Measurements from ENCODE around the gene DIP2B.

- TF ChIP-seq MAX (IDR thresholded peaks at IDR 0.05; ENCODE audit: low read depth, low read length): no peak
- TF ChIP-seq, protein P1, sequence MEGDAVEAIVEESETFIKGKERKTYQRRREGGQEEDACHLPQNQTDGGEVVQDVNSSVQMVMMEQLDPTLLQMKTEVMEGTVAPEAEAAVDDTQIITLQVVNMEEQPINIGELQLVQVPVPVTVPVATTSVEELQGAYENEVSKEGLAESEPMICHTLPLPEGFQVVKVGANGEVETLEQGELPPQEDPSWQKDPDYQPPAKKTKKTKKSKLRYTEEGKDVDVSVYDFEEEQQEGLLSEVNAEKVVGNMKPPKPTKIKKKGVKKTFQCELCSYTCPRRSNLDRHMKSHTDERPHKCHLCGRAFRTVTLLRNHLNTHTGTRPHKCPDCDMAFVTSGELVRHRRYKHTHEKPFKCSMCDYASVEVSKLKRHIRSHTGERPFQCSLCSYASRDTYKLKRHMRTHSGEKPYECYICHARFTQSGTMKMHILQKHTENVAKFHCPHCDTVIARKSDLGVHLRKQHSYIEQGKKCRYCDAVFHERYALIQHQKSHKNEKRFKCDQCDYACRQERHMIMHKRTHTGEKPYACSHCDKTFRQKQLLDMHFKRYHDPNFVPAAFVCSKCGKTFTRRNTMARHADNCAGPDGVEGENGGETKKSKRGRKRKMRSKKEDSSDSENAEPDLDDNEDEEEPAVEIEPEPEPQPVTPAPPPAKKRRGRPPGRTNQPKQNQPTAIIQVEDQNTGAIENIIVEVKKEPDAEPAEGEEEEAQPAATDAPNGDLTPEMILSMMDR (IDR thresholded peaks at IDR 0.05; ENCODE audit: low read depth, low read length): no peak
Observed at GRCh38 chr12:50584135-50584534, 79.3 kb downstream of the DIP2B start.

Data from NB4 (cell line).